OCI-LY3 (cell line): ENCODE data around the gene AFP.

Source experiments
- H2AFZ ChIP-seq: fragments of 200-600, 300-600 bp; shearing (Covaris generic); 2 replicates; pipeline ENCODE4 v1.6.0; 2014; ENCODE audit warnings: antibody characterized with exemption, low read depth, low read length
- H3K27ac ChIP-seq: fragments of 200-600, 300-600 bp; sonication (generic); 2 replicates; pipeline ENCODE4 v1.5.1; 2014; ENCODE audit warnings: mild to moderate bottlenecking, low read length, moderate library complexity, mixed read lengths
- H3K27me3 ChIP-seq: fragments of 200-600, 300-600 bp; sonication (generic); 2 replicates; pipeline ENCODE4 v1.6.1; 2014; ENCODE audit warnings: low read depth, low read length, mixed read lengths
- H3K36me3 ChIP-seq: fragments of 200-600, 300-600 bp; sonication (generic); replicated peaks from 2 replicates; pipeline ENCODE3; 2014; ENCODE audit warnings: low read depth, low read length, mixed read lengths
- H3K4me1 ChIP-seq: fragments of 300-600, 200-600 bp; sonication (generic); 2 replicates; pipeline ENCODE4 v1.6.1; 2014; ENCODE audit warnings: low read length, mixed read lengths
- H3K4me2 ChIP-seq: fragments of 200-600, 300-600 bp; sonication (generic); 2 replicates; pipeline ENCODE4 v1.6.1; 2014; ENCODE audit warnings: low read length, mixed read lengths
- H3K4me3 ChIP-seq: fragments of 300-600, 200-600 bp; sonication (generic); 2 replicates; pipeline ENCODE4 v1.5.1; 2014; ENCODE audit warnings: antibody characterized with exemption, mild to moderate bottlenecking, low read length, moderate library complexity
- H3K79me2 ChIP-seq: fragments of 300-600, 200-600 bp; shearing (Covaris generic); 2 replicates; pipeline ENCODE4 v1.6.1; 2014; ENCODE audit warnings: mild to moderate bottlenecking, low read length, mixed read lengths
- H3K9ac ChIP-seq: fragments of 300-600, 200-600 bp; shearing (Covaris generic); 2 replicates; pipeline ENCODE4 v1.6.0; 2014; ENCODE audit warnings: mild to moderate bottlenecking, low read length, moderate library complexity
- H3K9me3 ChIP-seq: fragments of 200-600, 300-600 bp; shearing (Covaris generic); 2 replicates; pipeline ENCODE4 v1.6.1; 2014; ENCODE audit warnings: low read length, mixed read lengths; ENCODE audit not compliant: insufficient read depth
- H4K20me1 ChIP-seq: fragments of 200-600, 300-600 bp; sonication (generic); 2 replicates; pipeline ENCODE4 v1.6.1; 2016; ENCODE audit warnings: low read length, mixed read lengths; ENCODE audit not compliant: insufficient read depth
- EZH2phosphoT487 ChIP-seq: fragments of 200-600 bp; shearing (Covaris generic); IDR thresholded peaks from 2 replicates; pipeline ENCODE4 v1.6.1; 2018; ENCODE audit warnings: antibody characterized with exemption, mixed run types, low read depth
- TF ChIP-seq, protein P1 (sequence below): fragments of 200-600, 300-600 bp; sonication (generic); IDR thresholded peaks from 2 replicates; pipeline ENCODE4 v1.5.1; 2014; ENCODE audit warnings: antibody characterized with exemption, low read length, low read depth

The AFP gene

DNA sequence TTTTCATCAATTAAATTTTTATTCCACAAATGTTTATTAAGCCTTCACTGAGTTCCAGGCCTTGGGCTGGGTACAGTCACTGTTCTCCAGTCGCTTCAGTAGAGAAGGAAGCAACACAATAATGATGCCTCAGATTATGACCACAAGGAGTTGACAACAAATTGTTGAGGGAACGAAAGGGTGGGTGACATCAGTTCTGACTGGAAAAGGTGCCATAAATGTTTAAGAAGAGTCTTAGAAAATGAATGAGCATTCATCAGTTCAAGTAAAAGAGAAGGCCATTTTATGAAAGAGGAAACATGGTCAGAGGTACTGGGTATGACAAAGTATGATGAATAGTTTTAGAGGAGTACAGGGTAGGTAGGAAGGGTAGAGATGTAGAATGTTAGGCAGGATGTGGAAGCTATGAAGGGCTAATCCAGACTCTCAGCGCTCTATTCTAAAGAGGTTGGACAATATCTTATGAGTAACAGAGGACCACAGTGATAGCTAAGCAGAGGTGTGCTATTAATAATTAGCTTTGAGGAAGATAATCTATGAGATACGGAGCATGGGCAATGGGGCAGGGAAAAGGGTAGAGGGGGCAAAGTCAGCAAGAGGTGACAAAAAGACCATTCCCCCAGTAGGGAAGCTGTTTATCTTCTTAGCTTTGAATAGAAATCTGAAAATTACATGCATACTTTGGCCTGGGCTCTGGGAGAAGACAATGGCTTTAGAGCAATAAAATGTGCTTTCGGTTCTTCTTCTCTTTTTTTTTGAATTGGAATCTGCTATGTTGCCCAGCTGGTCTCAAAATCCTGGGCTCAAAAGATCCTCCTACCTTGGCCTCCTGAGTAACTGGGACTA, 20.4 kb downstream of the AFP start:
- Histone ChIP-seq H3K4me2 (no peak overlapping the region), H3K27me3 (no peaks in the 10 kb centered on the region), H3K4me3 (no peak overlapping the region), H3K27ac (no peak overlapping the region), H4K20me1 (no peaks in the 10 kb centered on the region), H3K9me3 (no peaks in the 10 kb centered on the region), H3K4me1 (no peaks in the 10 kb centered on the region), H3K79me2 (no peaks in the 10 kb centered on the region), H3K36me3 (no peaks in the 10 kb centered on the region), H3K9ac (no peak overlapping the region), H2AFZ (no peak overlapping the region)
- TF ChIP-seq EZH2phosphoT487: no peak
- TF ChIP-seq, protein P1, sequence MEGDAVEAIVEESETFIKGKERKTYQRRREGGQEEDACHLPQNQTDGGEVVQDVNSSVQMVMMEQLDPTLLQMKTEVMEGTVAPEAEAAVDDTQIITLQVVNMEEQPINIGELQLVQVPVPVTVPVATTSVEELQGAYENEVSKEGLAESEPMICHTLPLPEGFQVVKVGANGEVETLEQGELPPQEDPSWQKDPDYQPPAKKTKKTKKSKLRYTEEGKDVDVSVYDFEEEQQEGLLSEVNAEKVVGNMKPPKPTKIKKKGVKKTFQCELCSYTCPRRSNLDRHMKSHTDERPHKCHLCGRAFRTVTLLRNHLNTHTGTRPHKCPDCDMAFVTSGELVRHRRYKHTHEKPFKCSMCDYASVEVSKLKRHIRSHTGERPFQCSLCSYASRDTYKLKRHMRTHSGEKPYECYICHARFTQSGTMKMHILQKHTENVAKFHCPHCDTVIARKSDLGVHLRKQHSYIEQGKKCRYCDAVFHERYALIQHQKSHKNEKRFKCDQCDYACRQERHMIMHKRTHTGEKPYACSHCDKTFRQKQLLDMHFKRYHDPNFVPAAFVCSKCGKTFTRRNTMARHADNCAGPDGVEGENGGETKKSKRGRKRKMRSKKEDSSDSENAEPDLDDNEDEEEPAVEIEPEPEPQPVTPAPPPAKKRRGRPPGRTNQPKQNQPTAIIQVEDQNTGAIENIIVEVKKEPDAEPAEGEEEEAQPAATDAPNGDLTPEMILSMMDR: no peak

DNA sequence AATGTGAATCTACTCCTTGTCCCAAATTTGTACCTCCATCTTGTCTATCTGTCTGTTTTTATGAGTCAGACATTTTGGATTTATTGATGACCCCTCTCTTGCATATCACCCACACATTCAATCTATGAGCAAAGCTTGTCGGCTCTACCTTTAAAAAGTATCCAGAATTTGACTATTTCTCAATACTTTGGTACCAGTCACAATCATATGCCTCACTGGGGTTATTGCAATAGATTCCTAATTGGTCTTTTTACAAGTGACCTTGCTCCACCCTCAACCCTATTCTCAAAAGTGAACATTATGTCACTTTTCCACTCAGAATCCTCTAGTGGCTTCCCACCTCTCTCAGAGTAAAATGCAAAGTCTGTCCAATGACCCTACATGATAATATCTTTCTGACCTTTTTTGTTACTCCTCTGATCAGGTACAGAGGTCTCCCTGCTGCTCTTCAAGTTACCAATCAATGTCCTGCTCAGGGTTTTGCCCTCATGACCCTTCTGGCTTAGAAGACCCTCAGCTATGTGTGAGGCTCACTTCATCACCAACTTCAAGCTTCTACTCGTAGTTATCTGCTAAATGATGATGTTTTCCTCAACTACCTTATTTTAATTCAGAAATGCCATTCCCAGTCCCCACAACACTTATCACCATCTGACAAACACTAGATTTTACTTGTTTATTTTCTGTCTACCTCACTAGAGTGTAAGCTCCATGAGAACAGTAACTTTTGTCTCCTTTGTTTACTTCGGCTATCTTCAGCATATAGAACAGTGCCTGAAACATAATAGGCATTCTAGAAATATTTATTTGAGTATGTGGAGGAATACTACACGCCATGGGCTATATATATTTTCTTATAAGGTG, 22.4 kb downstream of the AFP start:
- H3K4me1 ChIP-seq: no peaks in the 10 kb centered on the region
- no peaks in the 10 kb centered on the region for H3K79me2 ChIP-seq
- TF ChIP-seq EZH2phosphoT487: no peak
- TF ChIP-seq, protein P1: no peak
- no peak overlapping the region for H2AFZ ChIP-seq
- H3K4me2 ChIP-seq: no peak overlapping the region
- H3K36me3 ChIP-seq: no peaks in the 10 kb centered on the region
- no peaks in the 10 kb centered on the region for H4K20me1 ChIP-seq
- H3K27ac ChIP-seq: no peak overlapping the region
- H3K4me3 ChIP-seq: no peak overlapping the region
- no peak overlapping the region for H3K9ac ChIP-seq
- H3K9me3 ChIP-seq: no peaks in the 10 kb centered on the region
- no peaks in the 10 kb centered on the region for H3K27me3 ChIP-seq

DNA sequence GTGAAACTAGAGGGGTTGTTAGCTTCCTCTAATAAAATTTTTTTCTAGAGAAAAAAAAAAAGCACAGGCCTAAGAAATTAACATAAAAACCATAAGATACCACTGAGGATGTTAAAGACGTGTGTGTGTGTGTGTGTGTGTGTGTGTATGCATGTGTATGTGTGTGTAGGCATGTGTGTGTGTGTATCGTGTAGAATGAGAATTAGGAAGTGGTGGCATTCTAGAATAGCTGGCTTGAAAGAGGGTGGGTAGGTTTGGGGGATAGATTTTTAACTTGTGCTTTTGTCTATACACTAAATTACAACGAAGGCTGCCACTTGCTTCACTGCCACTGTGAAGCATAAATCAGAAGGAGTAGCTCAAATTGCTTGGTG, 23.0 kb downstream of the AFP start:
- Histone ChIP-seq H3K4me2 (no peak overlapping the region), H3K79me2 (no peaks in the 10 kb centered on the region), H2AFZ (no peak overlapping the region), H3K4me1 (no peaks in the 10 kb centered on the region), H4K20me1 (no peaks in the 10 kb centered on the region), H3K27ac (no peak overlapping the region), H3K36me3 (no peaks in the 10 kb centered on the region), H3K4me3 (no peak overlapping the region), H3K9ac (no peak overlapping the region), H3K27me3 (no peaks in the 10 kb centered on the region), H3K9me3 (no peaks in the 10 kb centered on the region)
- TF ChIP-seq, protein P1: no peak
- no peak for TF ChIP-seq EZH2phosphoT487

GRCh38 chr4:73460913-73461522, 25.0 kb downstream of the AFP start:
- no peaks in the 10 kb centered on the region for H3K4me1 ChIP-seq

More at GRCh38 chr4:73460913-73461522, 25.0 kb downstream of the AFP start:
- Histone ChIP-seq H3K27me3 (no peaks in the 10 kb centered on the region), H2AFZ (no peak overlapping the region), H3K4me3 (no peak overlapping the region), H3K9me3 (no peaks in the 10 kb centered on the region), H3K4me2 (no peak overlapping the region), H3K27ac (no peak overlapping the region), H3K79me2 (no peaks in the 10 kb centered on the region), H3K36me3 (no peaks in the 10 kb centered on the region), H3K9ac (no peak overlapping the region), H4K20me1 (no peaks in the 10 kb centered on the region)
- TF ChIP-seq, protein P1: no peak
- TF ChIP-seq EZH2phosphoT487: no peak
